ENCODE data around the gene ARIH1. TPM values are rescaled to one million over a fixed set of nuclear protein-coding genes. Genes with fewer than 3 reads are reported as not detected.

ARIH1 gene
- total RNA-seq, 1 donor from 2014 or later, result 159 TPM

DNA sequence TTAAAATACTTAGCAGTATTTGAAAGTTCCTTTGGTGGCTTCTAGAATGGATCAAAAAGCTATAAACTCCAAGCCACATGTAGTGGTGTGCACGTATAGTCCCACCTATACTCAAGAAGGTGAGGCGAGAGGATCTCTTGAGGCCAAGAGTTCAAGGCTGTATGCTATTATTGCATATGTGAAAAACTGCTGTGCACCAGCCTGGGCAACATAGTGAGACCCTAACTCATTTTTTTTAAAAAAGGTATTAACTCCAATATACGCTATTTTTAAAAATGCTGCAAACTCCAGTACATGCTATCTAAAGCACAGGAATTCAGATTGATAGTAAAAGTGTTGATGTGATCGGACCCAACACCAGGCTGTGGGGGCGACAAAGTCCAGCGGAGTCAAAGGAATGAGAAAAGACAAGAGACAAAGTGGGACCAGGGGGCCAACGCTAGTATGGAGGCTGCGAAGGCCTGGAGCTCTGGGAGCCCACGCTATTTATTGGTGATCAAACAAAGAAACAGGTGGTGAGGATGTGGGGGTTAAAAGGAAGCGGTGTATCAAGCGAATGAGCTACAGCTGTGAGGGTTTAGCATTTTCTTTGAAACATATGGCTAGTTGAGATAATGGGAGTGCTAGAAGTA, 66.6 kb downstream of the ARIH1 start:
- no peaks in the 10 kb centered on the region for H3K27me3 ChIP-seq
- H3K9me3 ChIP-seq, result peaks cover 9% of the 10 kb centered on the region
- no peaks in the 10 kb centered on the region for H3K4me1 ChIP-seq
- DNase-seq (no peak), ATAC-seq (no peak)
- no peak overlapping the region for H3K27ac ChIP-seq
- TF ChIP-seq CTCF (IDR thresholded peaks at IDR 0.05), result no peak
- no peak overlapping the region for H3K4me3 ChIP-seq
- intact Hi-C loops (cut with DNase I), result no loop called here
- H3K36me3 ChIP-seq, result peaks cover 3% of the 10 kb centered on the region

- intact Hi-C loops (cut with DNase I), result no loop called here
- no peak for TF ChIP-seq CTCF (IDR thresholded peaks at IDR 0.05)
These were observed 67.5 kb downstream of the ARIH1 start for GRCh38 chr15:72541674-72542073.

GRCh38 chr15:72545156-72545555, 71.0 kb downstream of the ARIH1 start:
- DNase-seq (no peak), ATAC-seq (no peak)
- no peak overlapping the region for H3K27ac ChIP-seq
- H3K36me3 ChIP-seq, result peaks cover 26% of the 10 kb centered on the region
- no peaks in the 10 kb centered on the region for H3K27me3 ChIP-seq
- H3K4me3 ChIP-seq, result no peak overlapping the region
- peaks cover 9% of the 10 kb centered on the region for H3K9me3 ChIP-seq
- TF ChIP-seq CTCF (IDR thresholded peaks at IDR 0.05), result no peak
- intact Hi-C loops (cut with DNase I), result no loop called here
- H3K4me1 ChIP-seq, result no peaks in the 10 kb centered on the region

More at GRCh38 chr15:72541674-72542073, 67.5 kb downstream of the ARIH1 start:
- DNase-seq, result no peak
- H3K27ac ChIP-seq, result no peak overlapping the region
- H3K4me3 ChIP-seq, result no peak overlapping the region
- peaks cover 9% of the 10 kb centered on the region for H3K9me3 ChIP-seq
- H3K36me3 ChIP-seq, result peaks cover 12% of the 10 kb centered on the region
- no peaks in the 10 kb centered on the region for H3K4me1 ChIP-seq
- no peaks in the 10 kb centered on the region for H3K27me3 ChIP-seq
- ATAC-seq, result no peak

DNA sequence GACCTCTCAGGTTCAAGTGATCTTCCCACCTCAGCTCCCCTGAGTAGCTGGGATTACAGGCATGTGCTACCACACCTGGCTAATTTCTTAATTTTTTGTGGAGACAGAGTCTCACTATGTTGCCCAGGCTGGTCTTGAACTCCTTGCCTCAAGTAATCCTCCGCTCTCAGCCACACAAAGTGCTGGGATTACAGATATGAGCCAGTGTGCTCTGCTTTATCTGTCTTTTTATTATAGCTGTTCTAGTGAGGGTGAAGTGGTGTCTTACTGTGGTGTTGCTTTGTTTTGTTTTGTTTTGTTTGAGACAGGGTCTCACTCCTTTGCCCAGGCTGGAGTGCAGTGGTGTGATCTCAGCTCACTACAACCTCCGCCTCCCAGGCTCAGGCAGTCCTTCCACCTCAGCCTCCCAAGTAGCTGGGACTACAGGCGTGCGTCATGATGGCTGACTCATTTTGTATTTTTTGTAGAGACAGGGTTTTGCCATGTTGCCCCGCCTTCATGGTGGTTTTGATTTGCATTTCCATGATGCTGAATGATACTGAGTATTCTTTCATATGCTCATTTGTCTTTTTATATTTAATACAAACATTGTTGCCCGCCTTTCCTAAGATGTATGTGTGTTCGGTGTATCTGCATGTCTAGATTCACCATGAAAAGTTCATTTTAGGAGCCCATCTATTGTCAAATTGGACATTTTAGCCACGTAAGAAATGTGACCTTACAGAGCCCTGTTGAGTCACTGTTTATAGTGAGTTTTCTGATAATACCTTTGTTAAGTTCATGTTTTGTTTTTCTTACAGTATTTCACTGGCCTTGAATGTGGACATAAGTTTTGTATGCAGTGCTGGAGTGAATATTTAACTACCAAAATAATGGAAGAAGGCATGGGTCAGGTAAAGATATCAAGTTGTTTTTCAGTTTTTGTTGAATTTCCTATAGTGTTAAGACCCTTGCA, 80.6 kb downstream of the ARIH1 start:
- Histone ChIP-seq H3K4me1 (no peaks in the 10 kb centered on the region), H3K36me3 (peaks cover 32% of the 10 kb centered on the region), H3K4me3 (no peak overlapping the region), H3K27me3 (no peaks in the 10 kb centered on the region), H3K27ac (no peak overlapping the region), H3K9me3 (no peaks in the 10 kb centered on the region)
- ATAC-seq, result no peak
- DNase-seq, result no peak
- intact Hi-C loops (cut with DNase I), result no loop called here
- no peak for TF ChIP-seq CTCF (IDR thresholded peaks at IDR 0.05)

GRCh38 chr15:72559781-72560180, 85.7 kb downstream of the ARIH1 start:
- TF ChIP-seq CTCF (IDR thresholded peaks at IDR 0.05), result no peak

More at GRCh38 chr15:72559781-72560180, 85.7 kb downstream of the ARIH1 start:
- intact Hi-C loops (cut with DNase I), result no loop called here
- no peak for ATAC-seq
- Histone ChIP-seq H3K4me3 (no peak overlapping the region), H3K27me3 (no peaks in the 10 kb centered on the region), H3K36me3 (peaks cover 57% of the 10 kb centered on the region), H3K9me3 (no peaks in the 10 kb centered on the region), H3K4me1 (peaks cover 8% of the 10 kb centered on the region), H3K27ac (no peak overlapping the region)
- no peak for DNase-seq
